ENCODE measurements around the gene KAT5. TPM values are rescaled to one million over a fixed set of nuclear protein-coding genes. Genes with fewer than 3 reads are reported as not detected.

Gene KAT5
- total RNA-seq, 6 donors from 2014 or later = 44.0 to 102 (median 88.4) TPM

- no peak for TF ChIP-seq POLR2AphosphoS5 (IDR thresholded peaks at IDR 0.05)
- no peak for TF ChIP-seq POLR2A (IDR thresholded peaks at IDR 0.05)
- no peak for TF ChIP-seq EP300 (IDR thresholded peaks at IDR 0.05)
- no peak for TF ChIP-seq CTCF (IDR thresholded peaks at IDR 0.05)
- WGBS, 2 donors = 74 to 86% methylated on average over 5 to 7 of the region's 7 CpGs
- ATAC-seq (ENCODE audit: low FRiP score in 2 of 2) (no peak), DNase-seq (no peak)
- Histone ChIP-seq H3K36me3 (peaks cover 41 to 67% (median 65%) of the 10 kb centered on the region in 4 donors), H3K27ac (no peak overlapping the region), H3K9me3 (no peaks in the 10 kb centered on the region), H3K4me1 (peaks cover 25 to 38% (median 32%) of the 10 kb centered on the region in 4 donors), H3K4me3 (no peak overlapping the region), H3K27me3 (no peaks in the 10 kb centered on the region)
These were observed 4.2 kb downstream of the KAT5 start for GRCh38 chr11:65716302-65716701.

- no peak overlapping the region for H3K27ac ChIP-seq
- WGBS, 2 donors = 84 to 94% methylated on average over 11 to 14 of the region's 14 CpGs
- no peak for DNase-seq
- H3K4me1 ChIP-seq = peaks cover 25 to 38% (median 31%) of the 10 kb centered on the region in 4 donors
- H3K4me3 ChIP-seq = no peak overlapping the region
- TF ChIP-seq EP300 (IDR thresholded peaks at IDR 0.05) = no peak
- ATAC-seq (ENCODE audit: low FRiP score in 2 of 2) = no peak
- H3K9me3 ChIP-seq = no peaks in the 10 kb centered on the region
- H3K27me3 ChIP-seq = no peaks in the 10 kb centered on the region
- peaks cover 41 to 67% (median 65%) of the 10 kb centered on the region in 4 donors for H3K36me3 ChIP-seq
These were observed 4.8 kb downstream of the KAT5 start for GRCh38 chr11:65716774-65717405.

- WGBS, 2 donors = 77 to 88% methylated on average over 6 of the region's 6 CpGs
- Histone ChIP-seq H3K27me3 (no peaks in the 10 kb centered on the region), H3K27ac (no peak overlapping the region), H3K36me3 (peaks cover 41 to 67% (median 65%) of the 10 kb centered on the region in 4 donors), H3K4me1 (peaks cover 22 to 33% (median 28%) of the 10 kb centered on the region in 4 donors), H3K4me3 (no peak overlapping the region), H3K9me3 (no peaks in the 10 kb centered on the region)
- DNase-seq (no peak), ATAC-seq (ENCODE audit: low FRiP score in 2 of 2) (no peak)
- TF ChIP-seq CTCF (IDR thresholded peaks at IDR 0.05) = no peak
- TF ChIP-seq EP300 (IDR thresholded peaks at IDR 0.05) = no peak
- TF ChIP-seq POLR2A (IDR thresholded peaks at IDR 0.05) = no peak
- no peak for TF ChIP-seq POLR2AphosphoS5 (IDR thresholded peaks at IDR 0.05)
These were observed 5.9 kb downstream of the KAT5 start for GRCh38 chr11:65717906-65718305.

GRCh38 chr11:65718531-65718930 is 6.5 kb downstream of the KAT5 start:
- no peak for TF ChIP-seq CTCF (IDR thresholded peaks at IDR 0.05)
- no peak for TF ChIP-seq POLR2AphosphoS5 (IDR thresholded peaks at IDR 0.05)
- no peak for TF ChIP-seq POLR2A (IDR thresholded peaks at IDR 0.05)
- TF ChIP-seq EP300 (IDR thresholded peaks at IDR 0.05) = no peak
- DNase-seq (no peak), ATAC-seq (ENCODE audit: low FRiP score in 2 of 2) (no peak)
- Histone ChIP-seq H3K27ac (peak overlapping the region in 1 of 4 donors; percentile 89), H3K4me3 (peak overlapping the region in 1 of 4 donors; percentile 98), H3K4me1 (peaks cover 18 to 27% (median 22%) of the 10 kb centered on the region in 4 donors), H3K9me3 (no peaks in the 10 kb centered on the region), H3K36me3 (peaks cover 41 to 63% (median 59%) of the 10 kb centered on the region in 4 donors), H3K27me3 (no peaks in the 10 kb centered on the region)
- WGBS, 2 donors = 92 to 94% methylated on average over 4 of the region's 4 CpGs

- no peak for TF ChIP-seq POLR2A (IDR thresholded peaks at IDR 0.05)
- TF ChIP-seq POLR2AphosphoS5 (IDR thresholded peaks at IDR 0.05) = no peak
- no peak for TF ChIP-seq EP300 (IDR thresholded peaks at IDR 0.05)
- Histone ChIP-seq H3K27me3 (no peaks in the 10 kb centered on the region), H3K36me3 (peaks cover 41 to 58% (median 55%) of the 10 kb centered on the region in 4 donors), H3K9me3 (no peaks in the 10 kb centered on the region), H3K4me1 (peaks cover 18 to 24% (median 20%) of the 10 kb centered on the region in 4 donors), H3K27ac (peak overlapping the region in 2 of 4 donors; percentile 89 to 94), H3K4me3 (peak overlapping the region in 3 of 4 donors; percentile 76 to 98 (median 88))
- ATAC-seq (ENCODE audit: low FRiP score in 2 of 2) = no peak
- 61 to 82% methylated on average over 7 to 10 of the region's 10 CpGs for WGBS, 2 donors
- DNase-seq = peak in 1 of 2 donors; percentile 45
These were observed 7.0 kb downstream of the KAT5 start for GRCh38 chr11:65718964-65719492.
